ENCODE measurements around the gene CTSE.

- TF ChIP-seq CTCF (IDR thresholded peaks at IDR 0.05; ENCODE audit: insufficient read depth, low read length): no peak
- TF ChIP-seq POLR2AphosphoS5 (IDR thresholded peaks at IDR 0.05; ENCODE audit: low read depth): no peak
- TF ChIP-seq REST (IDR thresholded peaks at IDR 0.05; ENCODE audit: insufficient replicate concordance, low read depth): no peak
- TF ChIP-seq GABPA (IDR thresholded peaks at IDR 0.05; ENCODE audit: low read depth): no peak
Measured at GRCh38 chr1:205961405-205961804, 62.3 kb downstream of the CTSE start.
